HG02678 (cell line): ENCODE results near the gene GRIN3B.

ENCODE experiments used
- ATAC-seq: cut with Tn5 transposase; IDR thresholded peaks from one replicate; pipeline ENCODE4 v1.9.1; 2021; ENCODE audit warnings: mild to moderate bottlenecking, moderate library complexity; ENCODE audit not compliant: unreplicated experiment

The GRIN3B gene

DNA sequence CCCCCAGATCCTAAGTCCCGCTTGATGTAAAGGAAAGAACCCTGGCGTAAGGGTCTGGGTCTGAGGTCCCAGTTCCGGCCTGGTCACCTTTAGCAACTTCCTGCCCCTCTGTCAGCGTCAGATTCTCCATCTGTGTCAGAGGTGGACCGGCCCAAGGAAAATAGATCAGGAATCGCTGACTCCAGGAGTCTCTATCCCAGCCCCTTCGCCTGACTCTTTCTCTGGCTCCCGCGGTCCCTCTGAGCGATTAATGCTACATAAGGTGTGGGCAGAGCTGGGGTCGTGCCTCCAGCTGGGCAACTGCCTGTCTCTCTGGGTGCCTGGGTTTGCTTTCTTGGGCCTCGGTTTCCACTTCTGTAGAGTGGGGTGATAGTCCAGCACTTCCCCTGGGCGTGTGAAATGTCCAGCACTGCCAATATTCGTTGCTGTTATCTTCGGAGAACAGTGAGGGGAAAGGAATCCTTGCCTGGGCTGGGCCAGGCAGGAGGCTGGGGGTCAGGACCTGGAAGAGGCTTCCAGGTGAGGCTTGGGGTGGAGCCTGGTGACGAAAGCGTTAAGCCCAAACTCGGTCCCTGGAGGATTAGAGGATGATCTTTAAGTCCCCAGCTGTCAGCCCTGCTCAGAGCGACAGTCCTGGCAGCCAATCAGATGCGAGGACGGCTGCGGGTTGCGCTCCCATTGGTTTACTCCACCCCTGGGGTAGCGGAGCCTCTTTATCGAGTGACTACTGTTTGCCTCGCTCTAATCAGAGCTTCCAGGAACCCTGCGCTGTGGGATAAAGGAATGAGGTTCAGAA lies 40.5 kb downstream of the GRIN3B start:
- peak; percentile 36 for ATAC-seq

DNA sequence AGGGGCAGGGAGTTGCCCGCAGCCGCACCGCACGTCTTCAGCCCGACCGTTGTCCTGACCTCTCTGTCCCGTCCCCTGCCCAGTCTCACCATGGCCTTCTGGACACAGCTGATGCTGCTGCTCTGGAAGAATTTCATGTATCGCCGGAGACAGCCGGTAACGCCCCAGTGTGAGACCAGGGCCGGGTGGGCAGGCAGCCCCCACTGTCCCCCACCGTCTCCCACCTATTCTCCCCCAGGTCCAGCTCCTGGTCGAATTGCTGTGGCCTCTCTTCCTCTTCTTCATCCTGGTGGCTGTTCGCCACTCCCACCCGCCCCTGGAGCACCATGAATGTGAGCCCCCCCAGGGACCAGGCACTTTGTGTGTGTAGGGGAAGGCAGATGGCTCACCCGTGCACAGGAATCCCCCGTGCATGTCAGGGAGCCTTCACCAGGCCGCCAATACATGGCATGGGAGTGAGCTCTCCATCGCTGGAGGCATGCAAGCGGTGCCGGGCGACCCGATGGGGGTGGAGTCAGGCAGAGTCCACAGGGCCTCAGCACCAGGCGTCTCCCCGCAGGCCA lies 41.1 kb downstream of the GRIN3B start:
- no peak for ATAC-seq

DNA sequence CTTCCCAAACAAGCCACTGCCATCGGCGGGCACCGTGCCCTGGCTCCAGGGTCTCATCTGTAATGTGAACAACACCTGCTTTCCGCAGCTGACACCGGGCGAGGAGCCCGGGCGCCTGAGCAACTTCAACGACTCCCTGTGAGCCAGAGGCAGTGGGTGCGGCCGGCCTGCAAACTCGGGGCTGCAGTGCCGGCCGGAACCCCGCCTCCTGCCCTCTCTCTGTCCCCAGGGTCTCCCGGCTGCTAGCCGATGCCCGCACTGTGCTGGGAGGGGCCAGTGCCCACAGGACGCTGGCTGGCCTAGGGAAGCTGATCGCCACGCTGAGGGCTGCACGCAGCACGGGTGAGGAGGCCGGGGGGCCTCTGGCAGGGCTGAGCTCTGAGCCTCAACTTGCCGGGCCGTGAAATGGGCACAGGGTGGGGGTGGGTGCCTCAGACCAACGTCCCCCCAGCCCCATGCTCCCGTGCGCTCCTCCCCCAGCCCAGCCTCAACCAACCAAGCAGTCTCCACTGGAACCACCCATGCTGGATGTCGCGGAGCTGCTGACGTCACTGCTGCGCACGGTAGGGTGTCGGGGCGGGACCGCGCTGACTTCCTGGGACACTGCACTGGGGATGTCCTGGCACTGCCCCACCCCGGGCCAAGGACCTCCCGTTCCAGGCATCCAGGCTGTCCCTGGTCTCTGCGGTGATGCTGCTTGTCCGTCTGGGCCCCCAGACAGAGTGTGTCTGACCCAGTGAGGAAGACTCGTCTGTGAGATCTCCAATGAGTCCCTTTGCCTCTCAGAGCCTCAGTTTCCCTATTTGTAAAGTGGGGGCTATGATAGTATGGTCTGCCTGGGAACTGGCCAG lies 41.8 kb downstream of the GRIN3B start:
- ATAC-seq, result no peak

DNA sequence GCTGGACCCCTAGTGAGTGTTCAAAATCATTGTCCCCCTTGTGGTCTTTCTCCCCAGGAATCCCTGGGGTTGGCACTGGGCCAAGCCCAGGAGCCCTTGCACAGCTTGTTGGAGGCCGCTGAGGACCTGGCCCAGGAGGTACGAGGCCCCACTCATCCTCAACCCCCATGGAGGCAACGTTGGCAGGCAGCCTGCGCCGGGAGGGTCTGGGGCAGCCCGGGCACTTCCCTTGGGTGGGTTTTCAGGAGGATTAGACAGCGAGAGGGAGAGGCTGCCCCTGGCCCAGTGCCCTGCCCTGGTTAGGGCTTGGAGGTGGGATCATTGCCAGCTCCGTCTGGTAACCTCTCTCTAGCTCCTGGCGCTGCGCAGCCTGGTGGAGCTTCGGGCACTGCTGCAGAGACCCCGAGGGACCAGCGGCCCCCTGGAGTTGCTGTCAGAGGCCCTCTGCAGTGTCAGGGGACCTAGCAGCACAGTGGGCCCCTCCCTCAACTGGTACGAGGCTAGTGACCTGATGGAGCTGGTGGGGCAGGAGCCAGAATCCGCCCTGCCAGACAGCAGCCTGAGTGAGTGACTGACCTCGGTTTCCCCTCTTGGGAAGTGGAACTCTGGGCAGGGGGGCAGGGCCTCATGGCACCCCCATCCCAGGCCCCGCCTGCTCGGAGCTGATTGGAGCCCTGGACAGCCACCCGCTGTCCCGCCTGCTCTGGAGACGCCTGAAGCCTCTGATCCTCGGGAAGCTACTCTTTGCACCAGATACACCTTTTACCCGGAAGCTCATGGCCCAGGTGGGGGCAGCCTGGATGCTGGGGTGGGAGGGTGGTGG lies 42.7 kb downstream of the GRIN3B start:
- ATAC-seq, result no peak

DNA sequence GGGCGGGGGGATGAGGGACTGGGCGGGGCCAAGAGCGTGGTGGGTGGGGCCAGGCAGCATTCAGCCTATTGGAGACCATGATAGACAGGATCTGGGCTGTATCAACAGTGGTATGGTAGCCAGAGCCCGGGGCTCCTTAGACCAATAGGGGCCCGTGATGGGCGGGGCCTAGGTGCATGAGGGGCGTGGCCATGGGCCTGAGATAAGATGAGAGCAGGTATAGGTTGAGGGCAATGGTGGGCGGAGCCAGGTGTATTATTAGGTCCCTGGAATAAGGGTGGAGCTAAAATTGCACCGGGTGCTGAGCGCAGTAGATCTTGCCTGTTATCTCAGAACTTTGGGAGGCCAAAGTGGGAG lies 45.0 kb downstream of the GRIN3B start:
- no peak for ATAC-seq

DNA sequence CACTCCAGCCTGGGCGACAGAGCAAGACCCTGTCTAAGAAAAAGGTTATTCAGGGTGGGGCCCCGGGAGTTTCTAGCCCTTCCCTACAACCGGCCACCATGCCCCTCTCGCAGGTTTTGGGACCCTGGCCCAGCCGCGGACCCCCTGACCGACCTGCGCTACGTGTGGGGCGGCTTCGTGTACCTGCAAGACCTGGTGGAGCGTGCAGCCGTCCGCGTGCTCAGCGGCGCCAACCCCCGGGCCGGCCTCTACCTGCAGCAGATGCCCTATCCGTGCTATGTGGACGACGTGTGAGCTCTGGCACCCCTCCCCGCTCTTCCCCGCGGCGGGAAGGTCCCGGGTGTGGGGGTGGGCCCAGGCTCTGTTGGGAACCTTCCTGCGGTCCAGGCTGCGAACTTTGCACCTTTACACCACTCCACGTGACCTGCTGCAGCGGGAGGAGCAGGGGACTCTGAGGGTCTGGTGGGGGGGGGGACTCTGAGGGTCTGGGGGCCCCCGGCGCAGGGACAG lies 46.0 kb downstream of the GRIN3B start:
- no peak for ATAC-seq

DNA sequence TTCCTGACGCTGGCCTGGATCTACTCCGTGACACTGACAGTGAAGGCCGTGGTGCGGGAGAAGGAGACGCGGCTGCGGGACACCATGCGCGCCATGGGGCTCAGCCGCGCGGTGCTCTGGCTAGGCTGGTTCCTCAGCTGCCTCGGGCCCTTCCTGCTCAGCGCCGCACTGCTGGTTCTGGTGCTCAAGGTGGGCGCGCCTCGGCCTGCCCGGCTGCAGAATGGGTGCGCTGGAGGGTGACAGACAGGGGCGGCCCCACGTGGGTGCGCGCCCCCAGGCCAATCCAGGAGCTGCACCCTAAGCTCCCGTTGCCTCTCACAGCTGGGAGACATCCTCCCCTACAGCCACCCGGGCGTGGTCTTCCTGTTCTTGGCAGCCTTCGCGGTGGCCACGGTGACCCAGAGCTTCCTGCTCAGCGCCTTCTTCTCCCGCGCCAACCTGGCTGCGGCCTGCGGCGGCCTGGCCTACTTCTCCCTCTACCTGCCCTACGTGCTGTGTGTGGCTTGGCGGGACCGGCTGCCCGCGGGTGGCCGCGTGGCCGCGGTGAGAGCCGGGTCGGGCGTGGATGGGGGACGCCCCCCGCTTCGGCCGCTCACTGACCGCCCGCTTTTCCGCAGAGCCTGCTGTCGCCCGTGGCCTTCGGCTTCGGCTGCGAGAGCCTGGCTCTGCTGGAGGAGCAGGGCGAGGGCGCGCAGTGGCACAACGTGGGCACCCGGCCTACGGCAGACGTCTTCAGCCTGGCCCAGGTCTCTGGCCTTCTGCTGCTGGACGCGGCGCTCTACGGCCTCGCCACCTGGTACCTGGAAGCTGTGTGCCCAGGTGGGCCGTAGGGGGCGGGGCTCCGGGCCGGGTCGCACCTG lies 46.8 kb downstream of the GRIN3B start:
- no peak for ATAC-seq

DNA sequence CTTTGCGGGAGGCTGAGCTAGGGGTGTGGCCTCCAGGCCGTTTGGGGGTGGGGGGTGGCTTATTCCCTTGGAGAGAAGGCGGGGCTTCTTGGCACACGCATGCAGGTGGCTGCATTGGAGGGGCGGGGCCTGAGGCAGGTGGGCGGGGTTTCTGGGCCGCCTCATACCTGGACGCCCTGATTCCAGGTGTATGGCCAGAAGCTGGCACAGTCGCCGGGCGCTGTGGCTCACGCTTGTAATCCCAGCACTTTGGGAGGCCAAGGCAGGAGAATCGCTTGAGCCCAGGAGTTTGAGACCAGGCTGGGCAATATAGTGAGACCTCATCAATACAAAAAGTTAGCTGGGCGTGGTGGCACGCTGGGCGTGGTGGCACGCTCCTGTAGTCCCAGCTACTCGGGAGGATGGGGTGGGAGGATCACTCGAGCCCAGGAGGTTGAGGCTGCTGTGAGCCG lies 47.5 kb downstream of the GRIN3B start:
- no peak for ATAC-seq

DNA sequence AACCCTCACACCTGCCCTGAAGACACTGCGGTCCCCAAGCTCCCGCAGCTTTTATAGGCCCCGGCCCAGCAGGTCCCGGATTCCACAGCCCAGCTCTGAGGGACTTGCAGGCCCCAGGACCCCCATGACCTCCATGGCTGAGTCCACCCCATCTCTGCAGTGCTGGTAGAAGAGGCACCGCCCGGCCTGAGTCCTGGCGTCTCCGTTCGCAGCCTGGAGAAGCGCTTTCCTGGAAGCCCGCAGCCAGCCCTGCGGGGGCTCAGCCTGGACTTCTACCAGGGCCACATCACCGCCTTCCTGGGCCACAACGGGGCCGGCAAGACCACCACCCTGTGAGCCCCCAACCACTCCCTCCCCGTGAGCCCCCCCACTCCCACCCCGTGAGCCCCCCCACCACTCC lies 48.9 kb downstream of the GRIN3B start:
- no peak for ATAC-seq

DNA sequence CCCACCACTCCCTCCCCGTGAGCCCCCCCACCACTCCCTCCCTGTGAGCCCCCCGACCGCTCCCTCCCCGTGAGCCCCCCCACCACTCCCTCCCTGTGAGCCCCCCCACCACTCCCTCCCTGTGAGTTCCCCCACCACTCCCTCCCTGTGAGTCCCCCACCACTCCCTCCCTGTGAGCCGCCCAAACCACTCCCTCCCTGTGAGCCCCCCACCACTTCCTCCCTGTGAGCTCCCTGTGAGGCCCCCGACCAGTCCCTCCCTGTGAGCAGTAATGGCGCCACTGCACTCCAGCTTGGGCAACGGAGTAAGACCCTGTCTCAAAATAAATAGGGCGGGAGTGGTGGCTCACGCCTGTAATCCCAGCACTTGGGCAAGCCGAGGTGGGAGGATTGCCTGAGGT lies 49.6 kb downstream of the GRIN3B start:
- ATAC-seq, result no peak

DNA sequence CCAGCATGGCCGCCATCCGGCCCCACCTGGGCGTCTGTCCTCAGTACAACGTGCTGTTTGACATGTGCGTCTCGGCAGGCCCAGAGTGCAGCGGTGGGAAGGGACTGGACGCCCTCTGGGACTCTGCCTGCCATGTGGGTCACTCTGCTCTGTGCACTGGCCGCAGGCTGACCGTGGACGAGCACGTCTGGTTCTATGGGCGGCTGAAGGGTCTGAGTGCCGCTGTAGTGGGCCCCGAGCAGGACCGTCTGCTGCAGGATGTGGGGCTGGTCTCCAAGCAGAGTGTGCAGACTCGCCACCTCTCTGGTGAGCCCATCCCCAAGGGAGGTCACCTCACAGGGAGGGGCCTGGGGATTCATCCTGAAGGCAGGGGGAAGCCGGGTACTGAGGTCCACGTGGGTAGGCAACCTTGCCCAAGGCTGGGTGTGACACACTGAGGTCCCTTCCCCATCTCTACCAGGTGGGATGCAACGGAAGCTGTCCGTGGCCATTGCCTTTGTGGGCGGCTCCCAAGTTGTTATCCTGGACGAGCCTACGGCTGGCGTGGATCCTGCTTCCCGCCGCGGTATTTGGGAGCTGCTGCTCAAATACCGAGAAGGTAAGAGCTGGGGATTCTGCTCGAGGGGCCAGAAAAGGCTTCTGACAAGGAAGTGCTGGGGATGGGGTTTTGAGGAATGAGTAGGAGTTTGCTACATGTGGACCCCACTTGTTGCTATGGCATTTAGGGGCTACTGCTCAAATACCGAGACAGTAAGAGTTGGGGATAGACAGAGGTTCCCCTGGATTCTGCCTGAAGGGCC lies 51.0 kb downstream of the GRIN3B start:
- no peak for ATAC-seq

DNA sequence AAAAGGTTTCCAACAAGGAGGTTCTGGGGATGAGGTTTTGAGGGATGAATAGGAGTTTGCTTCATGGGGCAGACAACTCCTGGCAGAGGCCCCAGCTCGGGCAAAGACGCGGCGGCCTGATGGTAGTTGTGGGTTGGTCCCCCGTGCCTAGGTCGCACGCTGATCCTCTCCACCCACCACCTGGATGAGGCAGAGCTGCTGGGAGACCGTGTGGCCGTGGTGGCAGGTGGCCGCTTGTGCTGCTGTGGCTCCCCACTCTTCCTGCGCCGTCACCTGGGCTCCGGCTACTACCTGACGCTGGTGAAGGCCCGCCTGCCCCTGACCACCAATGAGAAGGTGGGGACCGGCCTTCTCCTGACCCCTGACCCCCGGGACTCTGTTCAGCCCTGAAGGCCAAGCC lies 51.6 kb downstream of the GRIN3B start:
- no peak for ATAC-seq

DNA sequence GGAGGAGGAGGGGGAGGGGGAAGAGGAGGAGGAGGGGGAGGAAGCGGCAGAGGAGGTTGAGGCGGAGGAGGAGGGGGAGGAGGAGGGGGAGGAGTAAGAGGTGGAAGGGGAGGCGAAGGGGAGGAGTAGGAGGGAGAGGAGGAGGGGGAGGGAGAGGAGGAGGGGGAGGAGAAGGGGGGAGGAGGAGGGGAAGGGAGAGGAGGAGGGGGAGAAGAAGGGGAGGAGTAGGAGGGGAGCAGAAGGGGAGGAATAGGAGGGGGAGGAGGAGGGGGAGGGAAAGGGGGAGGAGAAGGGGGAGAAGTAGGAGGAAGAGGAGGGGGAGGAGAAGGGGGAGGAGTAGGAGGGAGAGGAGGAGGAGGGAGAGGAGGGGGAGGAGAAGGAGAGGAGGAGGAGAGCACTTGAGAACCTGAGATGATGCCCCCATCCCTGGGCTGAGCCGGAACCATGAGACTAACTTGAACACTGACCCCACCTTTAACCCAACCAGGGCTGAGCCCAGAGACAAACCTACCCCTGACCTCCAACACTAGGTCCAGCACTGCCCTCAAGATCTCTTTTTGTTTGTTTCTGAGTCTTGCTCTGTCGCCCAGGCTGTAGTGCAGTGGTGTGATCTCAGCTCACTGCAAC lies 52.2 kb downstream of the GRIN3B start:
- no peak for ATAC-seq

DNA sequence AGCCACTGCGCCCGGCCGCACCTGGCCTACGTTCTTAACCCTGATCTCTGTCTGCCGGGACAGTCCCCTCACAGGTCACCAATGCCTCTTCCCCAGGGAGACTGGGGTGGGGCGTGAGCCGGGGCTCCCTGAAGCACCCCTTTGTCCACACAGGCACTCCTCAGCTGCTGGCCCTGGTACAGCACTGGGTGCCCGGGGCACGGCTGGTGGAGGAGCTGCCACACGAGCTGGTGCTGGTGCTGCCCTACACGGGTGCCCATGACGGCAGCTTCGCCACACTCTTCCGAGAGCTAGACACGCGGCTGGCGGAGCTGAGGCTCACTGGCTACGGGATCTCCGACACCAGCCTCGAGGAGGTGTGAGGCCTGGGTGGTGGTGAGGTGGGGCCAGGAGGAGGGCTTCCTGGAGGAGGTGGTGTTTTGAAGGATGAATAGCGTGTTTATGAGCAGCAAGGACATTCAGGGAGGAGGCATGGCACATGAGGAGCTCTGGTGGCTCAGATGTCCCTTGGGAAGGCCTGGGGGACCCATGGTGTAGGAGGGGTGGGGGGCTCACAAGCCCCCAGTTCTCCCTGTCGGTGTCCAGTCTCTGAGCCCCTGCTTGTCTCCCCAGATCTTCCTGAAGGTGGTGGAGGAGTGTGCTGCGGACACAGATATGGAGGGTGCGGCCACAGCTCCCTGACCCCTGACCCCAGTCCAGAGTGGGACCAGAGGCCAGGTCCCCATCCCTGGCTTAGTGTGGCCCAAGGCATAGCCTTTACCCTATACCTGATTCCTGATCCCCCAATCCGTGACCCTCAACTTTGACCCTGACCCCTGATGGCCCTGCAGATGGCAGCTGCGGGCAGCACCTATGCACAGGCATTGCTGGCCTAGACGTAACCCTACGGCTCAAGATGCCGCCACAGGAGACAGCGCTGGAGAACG lies 53.2 kb downstream of the GRIN3B start:
- ATAC-seq, result no peak

DNA sequence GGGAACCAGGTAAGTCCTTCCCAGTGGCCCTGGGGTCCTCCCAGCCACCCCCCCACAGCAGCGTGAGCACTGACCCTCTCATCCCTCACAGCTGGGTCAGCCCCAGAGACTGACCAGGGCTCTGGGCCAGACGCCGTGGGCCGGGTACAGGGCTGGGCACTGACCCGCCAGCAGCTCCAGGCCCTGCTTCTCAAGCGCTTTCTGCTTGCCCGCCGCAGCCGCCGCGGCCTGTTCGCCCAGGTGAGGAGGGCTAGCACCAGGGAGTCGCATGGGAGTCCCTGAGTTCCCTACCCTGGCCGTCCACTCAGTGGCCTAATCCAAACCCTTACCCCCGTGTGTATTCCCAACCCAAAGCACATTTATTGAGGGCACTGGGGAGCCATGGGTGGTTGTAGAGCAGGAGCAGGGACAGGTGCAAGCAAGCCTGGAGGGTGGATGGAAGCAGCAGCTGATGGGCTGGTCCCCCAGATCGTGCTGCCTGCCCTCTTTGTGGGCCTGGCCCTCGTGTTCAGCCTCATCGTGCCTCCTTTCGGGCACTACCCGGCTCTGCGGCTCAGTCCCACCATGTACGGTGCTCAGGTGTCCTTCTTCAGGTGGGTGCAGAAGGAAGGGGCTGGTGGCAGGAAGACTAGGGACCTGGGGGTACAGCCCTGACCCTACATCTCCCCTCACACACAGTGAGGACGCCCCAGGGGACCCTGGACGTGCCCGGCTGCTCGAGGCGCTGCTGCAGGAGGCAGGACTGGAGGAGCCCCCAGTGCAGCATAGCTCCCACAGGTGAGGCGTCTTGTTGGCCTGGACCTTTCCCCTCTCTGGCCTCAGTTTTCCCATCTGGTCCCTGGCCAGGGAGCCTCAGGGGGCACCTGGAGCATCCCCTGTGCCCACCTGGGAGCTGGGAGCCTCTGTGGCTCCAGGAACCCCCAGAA lies 54.1 kb downstream of the GRIN3B start:
- ATAC-seq, result no peak

DNA sequence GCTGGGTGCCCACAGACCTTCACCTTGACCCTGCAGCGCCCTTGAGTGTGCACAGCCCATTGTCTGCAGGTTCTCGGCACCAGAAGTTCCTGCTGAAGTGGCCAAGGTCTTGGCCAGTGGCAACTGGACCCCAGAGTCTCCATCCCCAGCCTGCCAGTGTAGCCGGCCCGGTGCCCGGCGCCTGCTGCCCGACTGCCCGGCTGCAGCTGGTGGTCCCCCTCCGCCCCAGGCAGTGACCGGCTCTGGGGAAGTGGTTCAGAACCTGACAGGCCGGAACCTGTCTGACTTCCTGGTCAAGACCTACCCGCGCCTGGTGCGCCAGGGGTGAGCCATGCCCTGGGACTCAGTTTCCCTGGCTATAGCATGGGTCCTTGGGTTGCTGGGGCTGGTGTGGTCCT lies 54.8 kb downstream of the GRIN3B start:
- ATAC-seq, result no peak
